C4-2B (cell line): ENCODE results near the gene D2HGDH.
A peak's percentile ranks its signal among the peaks of the same experiment; 100 is the strongest.
"Not testable (repeated sequence)": the region's sequence is repeated elsewhere in the genome, so short reads cannot be mapped to it uniquely, and the experiment has no call there.

Source experiments
- H3K27ac ChIP-seq: fragments of 450-650 bp; 2 replicates; pipeline ENCODE4 v1.5.1; 2017
- CTCF ChIP-seq: fragments of 450-650 bp; conservative IDR thresholded peaks from 2 replicates; pipeline ENCODE4 v1.5.1; 2017; ENCODE audit warnings: mild to moderate bottlenecking
- ZFX ChIP-seq: fragments of 450-650 bp; IDR thresholded peaks from 2 replicates; pipeline ENCODE4 v1.6.1; 2017

D2HGDH gene

GRCh38 chr2:241728000-241728399, 6.4 kb upstream of the D2HGDH start:
- TF ChIP-seq CTCF (no peak), ZFX (no peak)
- no peak overlapping the region; the same call in 1 of the 2 replicates for H3K27ac ChIP-seq

- H3K27ac ChIP-seq, result peak overlapping the region; percentile 16; the same call in 1 of the 2 replicates
- TF ChIP-seq CTCF (no peak), ZFX (no peak)
Observed at GRCh38 chr2:241728627-241729026, 5.8 kb upstream of the D2HGDH start.

GRCh38 chr2:241729868-241730267, 4.6 kb upstream of the D2HGDH start:
- TF ChIP-seq ZFX, result no peak
- TF ChIP-seq CTCF, result no peak
- H3K27ac ChIP-seq, result no peak overlapping the region

- TF ChIP-seq ZFX, result no peak
- no peak for TF ChIP-seq CTCF
- H3K27ac ChIP-seq, result no peak overlapping the region
Observed at GRCh38 chr2:241730671-241731293, 3.6 kb upstream of the D2HGDH start.

GRCh38 chr2:241732513-241733186, 1.8 kb upstream of the D2HGDH start:
- H3K27ac ChIP-seq, result not testable (repeated sequence)
- peak; percentile 82 for TF ChIP-seq CTCF

- peak overlapping the region; percentile 95 for H3K27ac ChIP-seq
Observed at GRCh38 chr2:241733391-241734207, 831 bp upstream of the D2HGDH start.

More at GRCh38 chr2:241733391-241734207, 831 bp upstream of the D2HGDH start:
- TF ChIP-seq ZFX, result no peak
- no peak for TF ChIP-seq CTCF
